ENCODE data around the gene NDUFS6.
"Not testable (repeated sequence)": the region's sequence is repeated elsewhere in the genome, so short reads cannot be mapped to it uniquely, and the experiment has no call there.

The NDUFS6 gene

DNA sequence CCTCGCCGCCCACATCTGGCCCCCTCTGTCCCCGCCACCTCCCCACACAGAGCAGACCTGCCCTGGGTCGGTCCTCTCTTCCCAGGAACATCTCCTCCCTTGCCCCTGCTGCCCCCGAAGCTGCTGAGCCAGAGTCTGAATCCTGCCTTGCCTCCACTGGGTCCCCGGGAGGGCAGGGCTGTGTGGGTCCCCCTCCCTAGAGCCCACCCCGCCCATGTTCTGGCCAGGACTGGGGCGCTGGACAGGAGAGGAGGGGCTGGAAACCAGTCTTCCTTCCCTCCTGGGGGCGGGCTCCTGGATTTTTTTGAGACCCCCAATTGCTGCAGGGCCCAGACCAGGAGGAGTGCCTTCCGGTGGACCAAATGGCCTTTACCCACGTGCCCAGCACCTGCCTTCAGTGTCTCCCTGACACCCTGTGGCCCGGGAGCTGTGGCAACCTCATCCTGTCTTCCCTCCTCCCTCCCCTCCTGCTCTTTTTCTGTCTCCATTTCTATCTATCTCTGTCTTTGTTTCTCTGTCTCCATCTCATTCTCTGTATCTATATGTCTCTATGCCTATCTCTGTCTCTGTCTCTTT lies 13.6 kb upstream of the NDUFS6 start:
- Mint-ChIP-seq H3K27ac (no peak overlapping the region), H3K27me3 (no peaks in the 10 kb centered on the region), H3K9me3 (no peaks in the 10 kb centered on the region), H3K4me3 (no peak overlapping the region), H3K4me1 (peaks cover 31% of the 10 kb centered on the region), H3K36me3 (no peaks in the 10 kb centered on the region)

DNA sequence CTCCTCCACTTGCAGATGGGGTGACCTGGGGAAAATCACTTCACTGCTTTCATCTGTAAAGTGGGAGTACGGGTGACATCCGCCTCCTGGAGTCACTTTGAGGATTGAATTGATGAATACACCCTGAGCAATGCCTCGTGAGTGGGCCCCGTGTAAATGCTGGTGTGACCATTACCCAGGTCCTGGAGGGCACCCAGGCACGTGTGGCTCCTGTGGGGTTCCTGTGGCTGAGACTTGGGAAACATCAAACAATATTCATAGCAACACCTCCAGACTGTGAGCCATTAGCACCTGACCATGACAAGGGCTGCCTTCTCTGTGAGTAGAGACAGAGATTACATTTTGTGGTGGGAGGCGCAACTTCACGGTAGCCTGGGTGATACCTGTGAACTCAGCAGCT lies 13.0 kb upstream of the NDUFS6 start:
- Mint-ChIP-seq H3K27ac (no peak overlapping the region), H3K4me3 (no peak overlapping the region), H3K9me3 (no peaks in the 10 kb centered on the region), H3K27me3 (no peaks in the 10 kb centered on the region), H3K36me3 (no peaks in the 10 kb centered on the region), H3K4me1 (peaks cover 37% of the 10 kb centered on the region)

DNA sequence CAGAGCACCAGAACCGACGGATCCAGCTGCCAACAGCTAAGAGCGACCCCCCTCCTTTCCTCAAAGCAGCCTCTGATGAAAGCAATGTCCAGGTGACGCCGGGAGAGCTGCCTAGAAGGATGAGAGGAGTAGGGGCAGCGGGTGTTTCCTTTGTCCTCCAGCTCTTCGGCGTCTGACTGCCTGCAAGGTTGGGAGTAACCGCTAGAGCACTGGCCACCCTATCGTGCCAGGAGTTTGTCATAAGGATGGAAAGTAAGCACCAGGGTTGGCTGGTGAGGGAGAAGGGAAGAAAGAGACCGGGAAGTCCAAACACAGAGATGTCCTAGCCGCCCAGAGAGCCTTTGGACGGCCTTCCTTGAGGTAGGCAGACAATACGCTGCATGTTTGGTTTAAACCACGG lies 12.4 kb upstream of the NDUFS6 start:
- H3K27ac Mint-ChIP-seq: no peak overlapping the region
- no peaks in the 10 kb centered on the region for H3K27me3 Mint-ChIP-seq
- H3K9me3 Mint-ChIP-seq: no peaks in the 10 kb centered on the region
- peaks cover 43% of the 10 kb centered on the region for H3K4me1 Mint-ChIP-seq
- no peak overlapping the region for H3K4me3 Mint-ChIP-seq
- no peaks in the 10 kb centered on the region for H3K36me3 Mint-ChIP-seq

DNA sequence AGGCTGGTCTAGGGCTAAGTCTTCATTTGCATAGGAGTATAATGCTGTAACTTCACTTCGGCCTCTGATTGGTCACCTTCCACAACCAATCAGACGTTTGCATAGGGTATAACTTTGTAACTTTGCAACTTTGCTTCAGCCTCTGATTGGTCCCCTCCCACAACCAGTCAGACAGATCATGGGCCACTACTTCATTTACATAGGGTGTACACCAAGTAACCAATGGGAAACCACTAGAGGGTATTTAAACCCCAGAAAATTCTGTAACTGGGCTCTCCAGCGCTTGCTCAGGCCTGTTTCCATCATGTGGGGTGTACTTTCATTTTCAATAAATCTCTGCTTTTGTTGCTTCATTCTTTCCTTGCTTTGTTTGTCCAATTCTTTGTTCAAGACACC lies 11.8 kb upstream of the NDUFS6 start:
- H3K4me3 Mint-ChIP-seq, H3K27me3 Mint-ChIP-seq, H3K9me3 Mint-ChIP-seq, H3K36me3 Mint-ChIP-seq, H3K27ac Mint-ChIP-seq: not testable (repeated sequence)
- H3K4me1 Mint-ChIP-seq: peaks cover 47% of the 10 kb centered on the region

DNA sequence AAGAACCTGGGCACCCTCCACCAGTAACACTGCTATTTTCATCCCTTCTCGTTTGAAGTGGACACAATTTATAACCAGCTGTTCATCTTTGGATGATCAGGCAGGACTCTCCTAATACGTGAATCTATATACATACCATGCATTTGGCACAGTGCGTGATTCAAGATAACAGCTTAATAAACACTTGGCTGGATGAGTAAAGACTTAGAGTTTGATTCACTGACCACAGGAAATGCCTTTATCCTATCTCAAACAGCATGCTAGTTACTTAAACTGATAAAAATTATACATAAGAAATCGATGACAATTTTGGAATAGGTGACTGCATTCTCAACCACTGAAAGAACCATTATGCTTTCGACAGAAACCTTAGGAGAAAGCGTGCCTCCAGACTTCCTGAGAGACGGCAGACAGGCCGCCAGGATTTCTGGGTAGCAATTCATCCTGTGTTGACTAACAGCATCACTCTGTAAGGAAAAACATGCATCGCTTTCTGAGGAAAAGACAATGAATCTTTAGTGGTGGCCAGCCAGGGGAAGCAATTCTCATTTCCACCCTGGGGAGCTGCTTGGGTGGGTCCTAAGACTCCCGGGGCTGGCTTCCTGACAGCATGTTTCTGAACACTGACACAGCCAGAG lies 11.3 kb upstream of the NDUFS6 start:
- Mint-ChIP-seq H3K36me3 (no peaks in the 10 kb centered on the region), H3K4me3 (no peak overlapping the region), H3K4me1 (peaks cover 50% of the 10 kb centered on the region), H3K9me3 (no peaks in the 10 kb centered on the region), H3K27ac (no peak overlapping the region), H3K27me3 (no peaks in the 10 kb centered on the region)

DNA sequence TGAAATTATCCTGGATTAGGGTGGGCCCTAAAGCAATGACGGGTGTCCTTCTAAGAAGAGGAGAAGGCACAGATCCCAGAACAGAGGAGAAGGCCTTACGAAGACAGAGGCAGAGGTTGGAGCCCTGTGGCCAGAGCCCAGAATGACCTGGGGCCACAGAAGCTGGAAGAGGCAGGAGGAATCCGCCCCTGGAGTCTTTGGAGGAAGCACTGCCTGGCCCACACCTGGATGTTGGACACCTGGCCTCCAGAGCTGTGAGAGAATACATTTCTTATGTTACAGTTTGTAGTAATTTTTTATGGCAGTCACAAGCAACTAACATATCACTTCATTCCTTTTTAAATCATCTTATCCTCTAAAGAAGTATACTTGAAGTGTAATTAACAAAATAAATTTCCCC lies 10.0 kb upstream of the NDUFS6 start:
- Mint-ChIP-seq H3K27ac (peak overlapping the region; percentile 12), H3K27me3 (no peaks in the 10 kb centered on the region), H3K36me3 (no peaks in the 10 kb centered on the region), H3K4me3 (no peak overlapping the region), H3K4me1 (peaks cover 57% of the 10 kb centered on the region), H3K9me3 (no peaks in the 10 kb centered on the region)

DNA sequence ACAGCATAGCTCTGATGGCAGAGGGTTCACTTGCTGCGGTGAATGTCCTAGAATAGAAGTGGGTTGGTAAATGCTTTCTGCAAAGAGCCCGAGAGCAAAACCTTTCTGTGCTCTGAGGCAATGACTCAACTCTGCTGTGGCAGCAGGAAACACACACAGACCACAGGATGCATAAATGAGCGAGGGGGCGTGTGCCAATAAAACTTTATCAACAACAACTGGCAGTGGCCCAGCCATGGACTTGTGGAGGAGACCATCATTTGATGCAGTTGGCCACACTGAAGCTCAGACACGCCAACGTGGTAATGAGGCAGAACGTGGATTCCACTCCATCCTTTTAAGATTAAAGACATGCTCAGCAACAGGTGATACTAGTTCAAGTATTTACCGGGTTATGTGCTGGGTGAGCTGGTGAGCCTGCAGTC lies 8.4 kb upstream of the NDUFS6 start:
- Mint-ChIP-seq H3K27me3 (no peaks in the 10 kb centered on the region), H3K9me3 (no peaks in the 10 kb centered on the region), H3K27ac (peak overlapping the region; percentile 96), H3K4me1 (peaks cover 71% of the 10 kb centered on the region), H3K36me3 (no peaks in the 10 kb centered on the region), H3K4me3 (peak overlapping the region; percentile 70)

DNA sequence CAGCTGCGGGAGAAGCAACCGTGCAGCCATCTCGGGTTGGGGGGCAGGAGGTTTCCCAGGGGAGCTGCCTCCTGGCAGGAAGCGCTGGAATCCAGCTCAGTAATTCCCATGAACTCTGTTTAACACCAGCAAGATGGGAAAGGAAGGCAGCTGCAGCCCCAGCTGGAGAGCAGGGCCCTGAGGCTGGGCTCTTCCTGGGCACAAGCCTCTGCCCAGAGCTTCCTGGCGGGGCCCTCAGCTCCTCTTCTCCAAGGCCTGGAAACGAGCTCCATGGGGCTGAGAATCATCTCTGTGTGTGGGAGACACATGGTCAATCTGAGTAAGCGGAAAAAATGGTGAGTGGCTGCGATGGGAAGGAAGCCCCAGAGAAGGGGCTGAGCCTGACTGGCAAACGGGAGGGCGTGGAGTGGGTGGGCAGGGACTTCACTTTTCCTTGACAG lies 7.9 kb upstream of the NDUFS6 start:
- Mint-ChIP-seq H3K4me1 (peaks cover 76% of the 10 kb centered on the region), H3K27me3 (no peaks in the 10 kb centered on the region), H3K27ac (peak overlapping the region; percentile 96), H3K36me3 (no peaks in the 10 kb centered on the region), H3K4me3 (peak overlapping the region; percentile 70), H3K9me3 (no peaks in the 10 kb centered on the region)

DNA sequence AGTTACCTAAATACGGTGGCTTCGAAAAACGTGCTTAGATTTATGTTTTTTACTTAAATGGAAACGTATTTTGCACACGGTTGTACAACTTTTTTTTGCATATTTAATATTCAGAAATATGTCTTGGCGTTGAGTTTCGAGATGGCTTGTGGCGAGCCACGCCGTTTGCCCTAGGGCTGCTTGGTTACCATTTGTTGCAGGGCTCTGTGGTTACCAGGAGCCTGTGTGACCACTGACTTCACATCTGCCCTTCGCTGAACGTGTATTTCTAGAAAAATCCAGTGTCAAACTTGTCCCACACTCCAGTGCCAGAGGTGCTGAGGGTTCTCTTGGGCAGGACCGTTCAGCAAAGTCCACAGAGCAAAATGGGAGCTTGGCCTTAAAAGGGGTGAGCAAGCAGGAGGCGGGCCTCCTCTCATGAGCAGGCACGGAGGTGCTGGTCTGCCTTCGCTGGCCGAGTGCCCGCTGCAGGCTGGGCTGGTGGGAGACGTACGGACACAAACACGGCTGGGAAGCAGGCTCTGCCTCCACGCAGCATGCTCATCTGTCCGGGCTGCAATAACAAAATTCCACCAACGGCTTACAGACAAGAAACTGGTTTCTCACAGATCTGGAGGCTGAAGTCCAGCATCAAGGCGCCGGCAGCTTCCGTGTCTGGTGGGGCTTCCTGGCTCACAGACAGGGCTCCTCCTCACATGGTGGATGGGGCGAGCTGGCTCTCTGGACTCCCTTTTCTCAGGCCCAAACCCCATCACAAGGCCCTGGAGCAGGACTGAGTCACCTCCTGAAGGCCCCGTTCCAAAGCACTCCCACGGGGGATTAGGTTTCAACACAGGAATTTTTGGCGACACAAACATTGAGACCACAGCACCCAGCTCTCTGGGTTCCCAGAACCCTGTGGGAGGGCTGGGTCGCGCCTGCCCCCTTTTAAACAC lies 7.0 kb upstream of the NDUFS6 start:
- Mint-ChIP-seq H3K36me3 (peaks cover 3% of the 10 kb centered on the region), H3K27ac (no peak overlapping the region), H3K4me1 (peaks cover 80% of the 10 kb centered on the region), H3K27me3 (no peaks in the 10 kb centered on the region), H3K9me3 (no peaks in the 10 kb centered on the region), H3K4me3 (peak overlapping the region; percentile 70)

DNA sequence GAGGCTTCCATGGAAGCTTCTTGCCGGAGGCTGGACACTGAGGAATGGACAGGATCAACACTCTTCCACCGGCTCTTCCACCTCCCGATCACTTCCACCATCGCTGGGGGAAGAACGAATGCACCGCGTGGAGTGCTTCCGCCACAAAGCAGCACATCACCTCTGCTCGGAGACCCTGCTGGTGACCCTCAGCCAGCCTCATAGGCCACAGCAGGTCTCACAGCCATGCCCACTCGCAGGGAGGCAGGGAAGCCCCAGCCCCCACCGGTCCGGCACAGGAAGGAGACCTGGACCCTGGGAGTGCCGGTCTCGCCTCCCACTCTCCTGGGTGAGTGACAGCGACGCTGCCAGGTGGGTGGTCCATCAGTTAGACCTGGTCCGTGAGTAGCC lies 6.3 kb upstream of the NDUFS6 start:
- no peaks in the 10 kb centered on the region for H3K9me3 Mint-ChIP-seq
- H3K4me1 Mint-ChIP-seq: peaks cover 76% of the 10 kb centered on the region
- no peak overlapping the region for H3K27ac Mint-ChIP-seq
- peaks cover 4% of the 10 kb centered on the region for H3K36me3 Mint-ChIP-seq
- no peak overlapping the region for H3K4me3 Mint-ChIP-seq
- H3K27me3 Mint-ChIP-seq: no peaks in the 10 kb centered on the region

DNA sequence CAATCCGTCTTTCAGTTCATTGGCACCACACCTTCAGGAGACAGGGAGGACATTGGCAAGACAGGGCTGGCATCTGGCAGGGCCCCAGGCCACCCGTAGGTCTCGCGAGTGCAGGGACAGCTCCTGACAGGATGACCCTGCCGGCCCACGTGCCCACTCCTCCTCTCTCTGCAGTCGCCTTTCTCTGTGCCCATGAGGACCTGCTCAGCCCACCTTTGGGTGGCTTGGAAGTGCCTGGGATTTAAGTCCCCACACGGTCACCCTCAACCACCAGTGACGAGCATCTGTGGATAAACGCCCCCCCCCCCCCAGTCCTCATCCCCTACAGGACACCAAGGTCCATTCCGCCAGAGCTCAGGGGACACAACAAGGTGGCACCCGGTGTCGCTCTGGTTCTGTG lies 5.7 kb upstream of the NDUFS6 start:
- no peak overlapping the region for H3K4me3 Mint-ChIP-seq
- H3K36me3 Mint-ChIP-seq: peaks cover 4% of the 10 kb centered on the region
- no peak overlapping the region for H3K27ac Mint-ChIP-seq

DNA sequence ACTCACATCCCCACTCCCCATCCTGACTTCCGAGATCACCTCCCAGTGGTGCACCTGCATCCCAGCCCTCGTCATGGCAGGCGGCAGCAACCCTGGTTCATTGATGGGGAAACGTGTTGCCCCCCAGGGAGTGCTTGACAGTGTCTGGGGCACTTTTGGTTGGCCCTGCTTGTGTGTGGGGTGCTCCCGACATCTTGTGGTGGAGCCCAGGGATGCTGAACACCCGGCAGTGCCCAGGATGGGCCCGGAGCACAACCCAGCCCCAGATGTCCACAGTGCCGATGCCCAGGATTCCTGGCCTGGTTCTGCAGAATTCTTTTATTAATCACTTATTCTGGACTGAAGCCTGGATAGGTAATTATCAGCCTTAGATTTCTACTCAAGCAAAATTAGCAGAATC lies 5.3 kb upstream of the NDUFS6 start:
- Mint-ChIP-seq H3K4me1 (peaks cover 75% of the 10 kb centered on the region), H3K9me3 (no peaks in the 10 kb centered on the region), H3K27me3 (no peaks in the 10 kb centered on the region), H3K4me3 (no peak overlapping the region), H3K36me3 (peaks cover 4% of the 10 kb centered on the region), H3K27ac (no peak overlapping the region)

More for the DNA sequence above, 5.7 kb upstream of the NDUFS6 start:
- Mint-ChIP-seq H3K9me3 (no peaks in the 10 kb centered on the region), H3K4me1 (peaks cover 75% of the 10 kb centered on the region), H3K27me3 (no peaks in the 10 kb centered on the region)

DNA sequence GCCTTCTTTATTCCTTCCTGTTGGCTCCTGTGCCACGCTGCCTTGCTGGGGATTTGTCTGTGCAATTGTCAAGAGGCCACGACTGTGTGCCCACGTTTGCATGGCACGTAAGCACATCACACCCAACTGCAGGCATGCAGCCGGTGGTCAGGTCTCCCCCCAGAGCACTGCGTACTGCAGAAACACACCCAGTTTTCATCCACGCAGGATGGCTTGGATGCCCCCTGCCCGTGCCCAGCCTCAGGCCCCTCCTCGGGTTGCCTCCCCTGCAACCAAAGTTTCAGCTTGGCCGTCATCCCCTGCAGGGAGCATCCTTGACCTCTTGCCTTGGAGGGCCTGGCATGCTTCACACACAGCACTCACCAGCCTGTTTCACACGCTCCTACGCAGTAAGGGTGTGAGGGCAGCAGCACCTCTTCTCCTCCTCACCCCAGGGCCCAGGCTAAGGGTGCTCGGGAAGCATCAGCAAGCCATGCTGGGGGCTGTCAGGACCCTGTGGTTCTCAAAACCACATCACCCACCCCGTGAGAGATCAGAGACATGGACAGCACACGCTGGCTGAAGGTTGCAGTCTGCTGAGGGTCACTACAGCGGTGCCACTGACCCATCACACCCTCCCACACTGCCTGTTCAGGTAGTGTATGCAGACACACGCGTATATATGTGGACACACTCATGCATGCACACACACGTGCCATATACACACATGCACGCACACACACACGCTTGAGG lies 4.7 kb upstream of the NDUFS6 start:
- Mint-ChIP-seq H3K36me3 (peaks cover 4% of the 10 kb centered on the region), H3K4me3 (no peak overlapping the region), H3K4me1 (peaks cover 70% of the 10 kb centered on the region), H3K27me3 (no peaks in the 10 kb centered on the region), H3K9me3 (no peaks in the 10 kb centered on the region), H3K27ac (peak overlapping the region; percentile 46)

DNA sequence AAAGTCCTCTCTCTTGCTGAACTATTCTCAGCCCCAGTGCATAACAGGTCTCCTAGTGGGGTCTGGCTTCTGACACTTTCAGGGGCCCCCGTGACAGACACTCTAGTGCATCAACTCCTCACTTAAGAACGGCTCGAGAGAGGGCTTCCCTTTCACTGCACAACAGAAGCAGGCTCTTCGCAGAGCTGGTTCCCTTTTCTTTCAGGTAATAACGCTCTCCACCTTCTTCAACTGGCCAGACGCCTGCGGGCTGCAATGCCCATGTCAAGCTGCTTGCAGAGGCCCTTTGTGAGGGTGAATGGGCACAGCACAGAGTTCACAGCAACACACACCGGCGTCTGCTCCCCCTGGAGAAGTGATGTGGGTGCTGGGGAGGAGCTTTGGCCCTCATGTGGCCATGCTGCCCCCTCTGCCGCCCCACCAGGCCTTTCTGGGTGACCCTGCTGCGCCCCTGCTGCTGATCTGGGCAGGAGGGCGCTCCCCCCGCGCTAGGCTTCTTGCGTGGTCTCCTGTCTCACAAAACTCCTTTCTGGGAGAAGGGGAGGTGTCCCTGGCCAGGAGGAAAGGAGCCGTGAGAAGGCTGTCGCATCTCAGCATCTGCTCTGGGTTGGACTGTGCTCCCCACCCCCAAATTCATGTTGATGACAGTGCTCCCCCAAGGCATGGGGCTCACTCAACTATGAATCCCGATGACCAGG lies 4.0 kb upstream of the NDUFS6 start:
- no peaks in the 10 kb centered on the region for H3K27me3 Mint-ChIP-seq
- no peak overlapping the region for H3K27ac Mint-ChIP-seq
- no peaks in the 10 kb centered on the region for H3K9me3 Mint-ChIP-seq
- peaks cover 67% of the 10 kb centered on the region for H3K4me1 Mint-ChIP-seq
- H3K36me3 Mint-ChIP-seq: peaks cover 7% of the 10 kb centered on the region
- H3K4me3 Mint-ChIP-seq: no peak overlapping the region

DNA sequence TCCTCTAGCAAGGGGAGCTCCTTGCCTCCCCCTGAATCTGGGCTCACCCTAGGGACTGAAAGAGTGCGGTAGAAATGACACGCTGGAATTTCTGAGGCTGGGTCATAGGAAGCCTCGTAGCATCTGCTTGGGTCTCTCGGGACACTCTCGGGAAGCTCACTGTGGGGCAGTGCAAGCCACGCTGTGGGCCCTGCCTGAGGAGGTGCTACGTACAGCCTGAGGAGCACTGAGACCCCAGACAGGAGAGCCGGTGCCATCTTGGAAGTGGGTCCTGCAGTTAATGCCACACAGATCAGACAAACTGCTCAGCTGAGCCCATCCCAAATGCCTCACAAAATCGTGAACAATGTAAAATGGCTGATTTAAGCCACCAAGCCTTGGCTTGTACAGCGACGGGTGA lies 3.4 kb upstream of the NDUFS6 start:
- Mint-ChIP-seq H3K4me3 (peak overlapping the region; percentile 87), H3K27me3 (no peaks in the 10 kb centered on the region), H3K4me1 (peaks cover 66% of the 10 kb centered on the region), H3K9me3 (no peaks in the 10 kb centered on the region), H3K27ac (no peak overlapping the region), H3K36me3 (peaks cover 8% of the 10 kb centered on the region)
